Transverse colon (tissue), 3 donors: ENCODE measurements around the gene EPPIN.

Source experiments
- POLR2A ChIP-seq: fragments of 450-650 bp; IDR thresholded peaks from one replicate; pipeline ENCODE4 v1.6.1; 2016; ENCODE audit warnings: antibody characterized with exemption, mild to moderate bottlenecking, moderate library complexity
- TF ChIP-seq, protein P1 (sequence below), 5 experiments: fragments of 200-600 bp in 3 of 5; fragments of 450-650 bp in 2 of 5; sonication (generic) in 3 of 5; IDR thresholded peaks; 1 replicate in 2 of 5; 2 replicates in 3 of 5; pipeline ENCODE4 v1.5.1; 2016 to 2017; ENCODE audit warnings: antibody characterized with exemption in 5 of 5, inconsistent platforms in 3 of 5, mild to moderate bottlenecking in 2 of 5, moderate library complexity in 1 of 5

DNA sequence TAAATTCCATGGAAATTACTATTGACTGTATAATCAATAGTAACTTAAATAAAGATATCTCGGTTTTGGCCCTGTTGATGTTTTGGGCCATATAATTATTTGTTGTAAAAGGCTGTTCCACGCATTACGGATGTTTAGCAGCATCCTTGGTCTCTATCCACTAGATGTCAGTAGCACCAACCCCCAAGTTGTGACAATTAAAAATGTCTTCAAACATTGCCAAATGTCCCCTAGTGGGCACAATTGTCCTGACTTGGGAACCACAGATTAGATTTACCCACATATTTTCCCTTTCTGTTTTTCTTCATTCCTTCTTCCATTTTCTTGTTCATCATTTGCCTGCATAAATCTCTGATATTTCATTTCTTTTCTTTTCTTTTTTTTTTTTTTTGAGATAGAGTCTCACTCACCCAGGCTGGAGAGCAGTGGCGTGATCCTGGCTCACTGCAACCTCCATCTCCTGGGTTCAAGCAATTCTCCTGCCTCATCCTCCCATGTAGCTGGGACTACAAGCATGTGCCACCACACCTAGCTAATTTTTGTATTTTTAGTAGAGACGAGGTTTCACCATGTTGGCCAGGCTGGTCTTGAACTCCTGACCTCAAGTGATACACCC, 45.5 kb upstream of the EPPIN start:
- TF ChIP-seq POLR2A, result no peak
- TF ChIP-seq, protein P1, sequence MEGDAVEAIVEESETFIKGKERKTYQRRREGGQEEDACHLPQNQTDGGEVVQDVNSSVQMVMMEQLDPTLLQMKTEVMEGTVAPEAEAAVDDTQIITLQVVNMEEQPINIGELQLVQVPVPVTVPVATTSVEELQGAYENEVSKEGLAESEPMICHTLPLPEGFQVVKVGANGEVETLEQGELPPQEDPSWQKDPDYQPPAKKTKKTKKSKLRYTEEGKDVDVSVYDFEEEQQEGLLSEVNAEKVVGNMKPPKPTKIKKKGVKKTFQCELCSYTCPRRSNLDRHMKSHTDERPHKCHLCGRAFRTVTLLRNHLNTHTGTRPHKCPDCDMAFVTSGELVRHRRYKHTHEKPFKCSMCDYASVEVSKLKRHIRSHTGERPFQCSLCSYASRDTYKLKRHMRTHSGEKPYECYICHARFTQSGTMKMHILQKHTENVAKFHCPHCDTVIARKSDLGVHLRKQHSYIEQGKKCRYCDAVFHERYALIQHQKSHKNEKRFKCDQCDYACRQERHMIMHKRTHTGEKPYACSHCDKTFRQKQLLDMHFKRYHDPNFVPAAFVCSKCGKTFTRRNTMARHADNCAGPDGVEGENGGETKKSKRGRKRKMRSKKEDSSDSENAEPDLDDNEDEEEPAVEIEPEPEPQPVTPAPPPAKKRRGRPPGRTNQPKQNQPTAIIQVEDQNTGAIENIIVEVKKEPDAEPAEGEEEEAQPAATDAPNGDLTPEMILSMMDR (IDR thresholded peaks at IDR 0.05), result peak; percentile 38 to 88 (median 63)
